ENCODE data around the gene HSPA13. TPM values are rescaled to one million over a fixed set of nuclear protein-coding genes. Genes with fewer than 3 reads are reported as not detected.
"Not testable (repeated sequence)": the region's sequence is repeated elsewhere in the genome, so short reads cannot be mapped to it uniquely, and the experiment has no call there.

Gene HSPA13
- total RNA-seq, 4 donors from 2014 or later: 19.6 to 26.9 (median 21.5) TPM

DNA sequence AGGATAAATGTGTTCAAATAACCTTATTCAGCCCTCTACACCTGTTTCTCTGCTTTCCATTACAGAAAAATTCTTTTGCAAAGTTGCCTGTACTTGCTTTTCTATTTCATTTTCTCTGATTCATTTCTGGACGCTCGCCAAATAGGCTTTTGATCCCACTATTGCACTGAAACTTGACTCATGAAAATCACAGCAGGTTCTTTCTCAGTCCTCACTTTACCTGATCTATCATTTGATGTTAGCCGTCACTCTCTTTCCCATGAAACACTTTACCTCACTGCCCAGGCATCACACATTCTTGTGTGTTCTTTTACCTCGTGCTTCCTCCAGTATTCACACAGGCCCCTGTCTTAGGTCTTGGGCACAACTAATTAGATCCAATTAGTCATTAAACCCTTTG lies 26.2 kb downstream of the HSPA13 start:
- intact Hi-C loops (cut with DNase I): no loop called here
- WGBS, 2 donors: 78 to 83% methylated on average over 4 of the region's 4 CpGs
- no peak overlapping the region for H3K27ac ChIP-seq
- H3K36me3 ChIP-seq: no peaks in the 10 kb centered on the region
- no peaks in the 10 kb centered on the region for H3K27me3 ChIP-seq
- H3K9me3 ChIP-seq: no peaks in the 10 kb centered on the region
- H3K4me1 ChIP-seq: no peaks in the 10 kb centered on the region
- no peak overlapping the region for H3K4me3 ChIP-seq (replicated peaks in 1 of 3)
- no peak for DNase-seq
- no peak for TF ChIP-seq POLR2A (IDR thresholded peaks at IDR 0.05)
- TF ChIP-seq, protein P1, sequence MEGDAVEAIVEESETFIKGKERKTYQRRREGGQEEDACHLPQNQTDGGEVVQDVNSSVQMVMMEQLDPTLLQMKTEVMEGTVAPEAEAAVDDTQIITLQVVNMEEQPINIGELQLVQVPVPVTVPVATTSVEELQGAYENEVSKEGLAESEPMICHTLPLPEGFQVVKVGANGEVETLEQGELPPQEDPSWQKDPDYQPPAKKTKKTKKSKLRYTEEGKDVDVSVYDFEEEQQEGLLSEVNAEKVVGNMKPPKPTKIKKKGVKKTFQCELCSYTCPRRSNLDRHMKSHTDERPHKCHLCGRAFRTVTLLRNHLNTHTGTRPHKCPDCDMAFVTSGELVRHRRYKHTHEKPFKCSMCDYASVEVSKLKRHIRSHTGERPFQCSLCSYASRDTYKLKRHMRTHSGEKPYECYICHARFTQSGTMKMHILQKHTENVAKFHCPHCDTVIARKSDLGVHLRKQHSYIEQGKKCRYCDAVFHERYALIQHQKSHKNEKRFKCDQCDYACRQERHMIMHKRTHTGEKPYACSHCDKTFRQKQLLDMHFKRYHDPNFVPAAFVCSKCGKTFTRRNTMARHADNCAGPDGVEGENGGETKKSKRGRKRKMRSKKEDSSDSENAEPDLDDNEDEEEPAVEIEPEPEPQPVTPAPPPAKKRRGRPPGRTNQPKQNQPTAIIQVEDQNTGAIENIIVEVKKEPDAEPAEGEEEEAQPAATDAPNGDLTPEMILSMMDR (IDR thresholded peaks at IDR 0.05): no peak

DNA sequence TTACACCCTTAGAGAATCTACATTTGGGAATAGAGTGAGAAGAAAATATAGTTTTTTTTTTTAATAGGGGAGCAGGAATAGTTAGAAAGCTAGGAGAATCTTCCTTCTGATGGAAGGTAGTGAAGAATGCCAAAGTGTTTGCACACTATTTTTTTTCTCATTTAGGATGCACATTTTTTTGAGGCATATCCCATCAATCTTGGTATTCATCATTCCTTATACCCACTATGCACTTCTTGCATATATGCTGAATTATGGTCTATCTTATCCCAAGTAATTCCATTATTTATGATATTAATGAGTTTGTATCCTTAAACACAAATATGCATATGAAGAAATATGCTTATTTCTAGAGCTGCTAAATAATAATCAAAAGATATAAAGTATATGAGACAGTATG lies 28.4 kb downstream of the HSPA13 start:
- intact Hi-C loops (cut with DNase I): no loop called here
- Histone ChIP-seq H3K9me3 (no peaks in the 10 kb centered on the region), H3K27ac (no peak overlapping the region), H3K4me1 (no peaks in the 10 kb centered on the region), H3K36me3 (no peaks in the 10 kb centered on the region), H3K4me3 (replicated peaks in 1 of 3) (no peak overlapping the region), H3K27me3 (no peaks in the 10 kb centered on the region)
- no peak for DNase-seq
- TF ChIP-seq, protein P1 (IDR thresholded peaks at IDR 0.05): no peak
- no peak for TF ChIP-seq POLR2A (IDR thresholded peaks at IDR 0.05)

DNA sequence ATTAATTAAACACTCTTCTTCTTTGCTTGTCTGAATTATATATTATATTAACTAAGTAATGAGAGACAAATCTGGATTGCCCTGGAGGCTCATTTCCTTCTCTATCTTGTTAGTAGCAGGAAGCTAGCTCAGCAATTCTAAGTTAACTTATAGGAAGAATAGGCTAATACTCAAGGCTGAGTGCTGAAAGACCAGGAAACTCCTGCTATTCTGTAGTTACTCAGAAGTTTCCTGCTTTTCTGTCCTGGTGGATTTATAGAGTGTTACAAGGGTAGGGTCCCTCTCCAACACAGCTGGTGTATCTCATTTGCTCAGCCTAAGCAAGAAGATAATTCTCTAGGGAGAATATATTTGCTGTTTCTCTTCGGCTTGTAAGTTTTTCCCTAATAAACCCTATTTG lies 29.2 kb downstream of the HSPA13 start:
- Histone ChIP-seq H3K36me3 (no peaks in the 10 kb centered on the region), H3K4me1 (no peaks in the 10 kb centered on the region), H3K27ac (no peak overlapping the region), H3K4me3 (replicated peaks in 1 of 3) (no peak overlapping the region), H3K27me3 (no peaks in the 10 kb centered on the region), H3K9me3 (no peaks in the 10 kb centered on the region)
- no peak for DNase-seq
- intact Hi-C loops (cut with DNase I): no loop called here
- TF ChIP-seq POLR2A (IDR thresholded peaks at IDR 0.05): no peak
- TF ChIP-seq, protein P1 (IDR thresholded peaks at IDR 0.05): no peak
- WGBS, 2 donors: 48 to 70% methylated on average over 1 of the region's 1 CpG

DNA sequence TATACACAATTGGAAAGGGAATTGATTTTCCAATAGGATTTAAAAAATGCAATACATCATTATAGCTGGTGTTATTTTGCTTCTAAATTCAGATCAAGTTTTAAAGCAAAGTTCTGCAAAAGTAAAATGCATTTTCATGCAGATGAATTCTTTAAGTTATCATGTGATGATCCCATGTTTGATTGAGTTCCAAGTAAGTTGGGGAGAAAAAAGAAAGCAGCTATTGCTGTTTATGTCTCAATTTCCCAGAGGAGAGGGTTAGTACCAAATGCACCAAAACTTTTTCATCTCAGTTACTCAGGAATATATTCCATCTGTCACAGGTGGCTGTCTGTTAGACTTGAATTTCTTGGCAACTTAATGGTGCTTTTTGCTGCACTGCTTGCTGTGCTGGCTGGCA lies 29.7 kb downstream of the HSPA13 start:
- no peaks in the 10 kb centered on the region for H3K27me3 ChIP-seq
- H3K4me3 ChIP-seq (replicated peaks in 1 of 3): no peak overlapping the region
- intact Hi-C loops (cut with DNase I): no loop called here
- H3K27ac ChIP-seq: no peak overlapping the region
- no peaks in the 10 kb centered on the region for H3K4me1 ChIP-seq
- DNase-seq: no peak
- TF ChIP-seq, protein P1 (IDR thresholded peaks at IDR 0.05): no peak
- TF ChIP-seq POLR2A (IDR thresholded peaks at IDR 0.05): no peak
- H3K36me3 ChIP-seq: no peaks in the 10 kb centered on the region
- H3K9me3 ChIP-seq: no peaks in the 10 kb centered on the region

DNA sequence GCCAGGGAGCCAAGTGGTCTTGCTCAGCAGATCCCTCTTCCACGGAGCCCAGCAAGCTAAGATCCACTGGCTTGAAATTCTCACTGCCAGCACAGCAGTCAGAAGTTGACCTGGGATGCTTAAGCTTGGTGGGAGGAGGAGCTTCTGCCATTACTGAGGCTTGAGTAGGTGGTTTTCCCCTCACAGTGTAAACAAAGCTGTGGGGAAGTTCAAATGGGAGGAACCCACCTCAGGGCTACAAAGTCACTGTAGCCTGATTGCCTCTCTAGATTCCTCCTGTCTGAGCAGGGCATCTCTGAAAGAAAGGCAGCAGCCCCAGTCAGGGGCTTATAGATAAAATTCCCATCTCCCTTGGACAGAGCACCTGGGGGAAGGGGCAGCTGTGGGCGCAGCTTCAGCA lies 55.6 kb downstream of the HSPA13 start:
- WGBS, 2 donors: 54 to 58% methylated on average over 2 of the region's 2 CpGs
- H3K4me1 ChIP-seq; H3K27me3 ChIP-seq; H3K36me3 ChIP-seq; H3K4me3 ChIP-seq (replicated peaks in 1 of 3); H3K9me3 ChIP-seq; intact Hi-C loops (cut with DNase I); H3K27ac ChIP-seq; DNase-seq: not testable (repeated sequence)

DNA sequence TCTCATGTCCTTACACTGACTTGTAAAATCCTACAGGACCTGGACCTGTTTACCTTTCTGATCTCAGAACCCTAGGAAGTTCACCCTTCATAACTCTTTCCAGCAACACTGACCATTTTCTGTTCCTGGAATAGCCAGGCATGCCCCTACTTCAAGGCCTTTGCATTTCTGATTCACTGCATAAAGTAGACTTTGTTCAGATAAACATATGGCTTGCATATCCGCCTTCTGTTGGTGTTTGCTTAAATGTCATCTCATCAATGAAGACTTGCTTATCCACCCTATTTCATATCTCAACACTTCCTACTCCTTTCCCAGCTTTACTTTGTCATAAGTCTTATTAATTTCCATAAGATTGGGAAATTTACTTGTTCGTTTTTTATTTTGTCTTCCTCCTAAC lies 57.4 kb downstream of the HSPA13 start:
- Histone ChIP-seq H3K27ac (no peak overlapping the region), H3K27me3 (no peaks in the 10 kb centered on the region), H3K4me3 (replicated peaks in 1 of 3) (no peak overlapping the region), H3K9me3 (no peaks in the 10 kb centered on the region), H3K4me1 (no peaks in the 10 kb centered on the region), H3K36me3 (no peaks in the 10 kb centered on the region)
- no peak for DNase-seq
- TF ChIP-seq, protein P1 (IDR thresholded peaks at IDR 0.05): no peak
- no peak for TF ChIP-seq POLR2A (IDR thresholded peaks at IDR 0.05)
- intact Hi-C loops (cut with DNase I): no loop called here
- 68 to 77% methylated on average over 2 of the region's 2 CpGs for WGBS, 2 donors

All from thyroid gland (tissue), 4 donors.